LNCaP clone FGC (cell line): ENCODE results near the gene TRIM63.

Experiments
- DNase-seq: peaks from one replicate; pipeline ENCODE4 v3.0.0-alpha.2; 2011; ENCODE audit warnings: low read depth
- H3K4me3 ChIP-seq: 2 replicates; pipeline ENCODE4 v1.5.1; 2011; ENCODE audit warnings: mild to moderate bottlenecking, low read depth, low read length, control low read depth
- CTCF ChIP-seq: IDR thresholded peaks from 2 replicates; pipeline ENCODE4 v1.5.1; 2012; ENCODE audit warnings: mild to moderate bottlenecking; ENCODE audit not compliant: control insufficient read depth, insufficient read depth; ENCODE audit errors: extremely low read depth

Gene TRIM63

GRCh38 chr1:26070296-26070962 is 3.0 kb upstream of the TRIM63 start:
- no peak for TF ChIP-seq CTCF
- DNase-seq = no peak
- no peak overlapping the region for H3K4me3 ChIP-seq

- H3K4me3 ChIP-seq = no peak overlapping the region
- TF ChIP-seq CTCF = no peak
- DNase-seq = no peak
These were observed 2.5 kb upstream of the TRIM63 start for GRCh38 chr1:26069941-26070295.

- no peak for DNase-seq
- no peak for TF ChIP-seq CTCF
- H3K4me3 ChIP-seq = no peak overlapping the region
These were observed 573 bp downstream of the TRIM63 start for GRCh38 chr1:26066857-26067256.

- H3K4me3 ChIP-seq = no peak overlapping the region
- DNase-seq = no peak
- no peak for TF ChIP-seq CTCF
These were observed 1.3 kb downstream of the TRIM63 start for GRCh38 chr1:26066160-26066559.

- no peak for TF ChIP-seq CTCF
- no peak for DNase-seq
These were observed 2.9 kb downstream of the TRIM63 start for GRCh38 chr1:26064553-26064952.

GRCh38 chr1:26060832-26061574 is 6.4 kb downstream of the TRIM63 start:
- DNase-seq = no peak
- no peak overlapping the region for H3K4me3 ChIP-seq
- no peak for TF ChIP-seq CTCF

More at GRCh38 chr1:26064553-26064952, 2.9 kb downstream of the TRIM63 start:
- H3K4me3 ChIP-seq = no peak overlapping the region
